IPS DF 19.7 (cell line): ENCODE measurements around the gene LIMS4.
"Not testable (repeated sequence)": the region's sequence is repeated elsewhere in the genome, so short reads cannot be mapped to it uniquely, and the experiment has no call there.

Experiments used
- DNase-seq: peaks from one replicate; pipeline ENCODE4 v3.0.0-alpha.2; 2013; ENCODE audit warnings: low read depth, low spot score

The LIMS4 gene

DNA sequence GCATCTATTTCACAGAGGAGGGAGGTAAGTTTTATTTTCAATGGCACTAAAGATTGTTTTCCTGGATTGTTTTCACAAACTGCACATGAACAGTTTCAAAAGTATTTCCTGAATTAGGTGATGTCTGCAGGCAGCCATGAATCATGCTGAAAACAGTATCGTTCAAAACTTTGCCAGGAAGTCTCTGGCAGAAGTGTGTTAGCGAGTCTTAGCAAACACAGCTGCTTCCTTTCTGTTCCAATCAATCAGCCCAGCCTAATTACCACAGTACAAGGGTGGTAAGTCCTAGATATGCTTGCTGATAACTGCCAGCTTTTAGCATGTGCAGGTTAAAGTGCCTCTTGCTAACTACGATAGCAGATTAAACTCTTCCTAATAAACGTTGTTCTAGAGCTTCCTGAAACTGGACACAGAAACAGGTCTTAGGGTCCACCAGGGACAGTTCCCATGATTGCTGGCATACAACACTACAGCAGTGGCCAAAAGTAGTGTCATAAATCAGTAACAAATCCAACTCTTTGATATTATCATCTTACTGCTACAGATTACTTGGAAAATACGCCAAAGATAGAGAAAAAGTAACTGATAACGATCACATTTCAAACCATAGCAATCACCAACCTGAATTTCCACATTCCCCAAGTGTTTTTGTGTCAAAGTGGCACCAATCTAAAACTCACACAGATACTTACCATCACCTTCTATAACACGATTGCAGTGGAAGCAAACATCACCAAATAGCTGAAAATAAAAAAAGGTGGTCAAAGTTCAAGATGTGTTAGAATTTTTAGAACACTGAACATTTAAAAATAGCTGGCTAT, 23.3 kb downstream of the LIMS4 start:
- DNase-seq, result not testable (repeated sequence)

DNA sequence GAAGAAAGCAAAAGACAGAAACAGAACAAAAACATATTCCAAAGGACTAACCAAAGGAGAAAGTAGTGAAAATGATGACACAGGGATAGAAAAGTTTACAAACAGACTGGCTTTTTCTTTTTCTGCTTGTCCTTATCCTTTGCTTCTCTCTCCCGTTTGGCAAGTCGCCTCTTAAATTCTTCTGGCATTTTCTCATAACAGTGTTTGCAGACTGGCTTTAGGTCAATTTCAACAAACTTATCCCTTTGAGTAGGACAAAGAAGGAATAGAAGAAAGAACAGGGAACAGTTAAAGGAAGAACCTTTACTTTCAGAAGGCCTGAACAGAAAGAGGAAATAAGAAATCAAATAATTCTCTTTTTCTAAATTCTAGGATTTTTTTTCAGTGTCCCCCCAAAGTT, 26.0 kb downstream of the LIMS4 start:
- DNase-seq, result not testable (repeated sequence)

DNA sequence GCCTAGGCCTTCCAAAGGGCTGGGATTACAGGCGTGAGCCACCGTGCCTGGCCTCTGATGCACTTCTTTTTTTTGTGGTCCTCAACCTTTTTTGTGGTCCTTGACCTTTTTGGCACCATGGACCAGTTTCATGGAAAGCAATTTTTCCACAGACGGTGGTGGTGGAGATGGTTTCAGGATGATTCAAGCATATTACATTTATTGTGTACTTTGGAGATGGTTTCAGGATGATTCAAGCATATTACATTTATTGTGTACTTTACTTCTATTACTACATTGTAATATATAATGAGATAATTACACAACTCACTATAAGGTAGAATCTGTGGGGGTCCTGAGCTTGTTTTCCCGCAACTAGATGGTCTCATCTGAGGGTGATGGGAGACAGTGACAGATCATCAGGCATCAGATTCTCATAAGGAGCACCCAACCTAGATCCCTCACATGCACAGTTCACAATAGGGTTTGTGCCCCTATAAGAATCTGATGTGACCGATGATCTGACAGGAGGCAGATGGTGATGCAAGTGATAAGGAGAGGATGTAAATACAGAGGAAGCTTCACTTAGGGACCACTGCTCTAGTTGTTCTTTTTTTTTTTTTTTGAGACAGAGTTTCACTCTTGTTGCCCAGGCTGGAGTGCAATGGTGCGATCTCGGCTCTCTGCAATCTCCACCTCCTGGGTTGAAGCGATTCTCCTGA, 29.2 kb downstream of the LIMS4 start:
- DNase-seq, result not testable (repeated sequence)

DNA sequence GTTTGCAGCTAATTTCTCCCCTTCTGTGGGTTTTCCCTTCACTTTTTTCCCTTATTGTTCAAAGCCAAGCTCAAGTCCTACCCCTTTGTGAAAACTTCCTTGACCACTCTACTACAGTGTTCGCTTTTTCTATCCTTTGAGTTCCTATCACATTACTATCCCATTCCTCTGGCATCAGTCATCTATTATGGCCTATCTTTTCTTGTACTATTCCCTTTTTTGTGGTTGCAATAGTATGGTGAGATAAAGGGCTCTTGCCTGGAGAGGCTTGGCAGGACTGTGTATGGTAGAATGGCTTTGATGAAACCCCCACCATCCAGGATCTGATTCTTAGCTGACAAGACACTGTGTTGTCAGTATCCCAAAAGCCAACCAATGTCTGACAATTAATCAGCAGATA, 30.7 kb downstream of the LIMS4 start:
- DNase-seq, result not testable (repeated sequence)

- DNase-seq, result not testable (repeated sequence)
These were observed 38.1 kb downstream of the LIMS4 start for GRCh38 chr2:110434565-110434964.

DNA sequence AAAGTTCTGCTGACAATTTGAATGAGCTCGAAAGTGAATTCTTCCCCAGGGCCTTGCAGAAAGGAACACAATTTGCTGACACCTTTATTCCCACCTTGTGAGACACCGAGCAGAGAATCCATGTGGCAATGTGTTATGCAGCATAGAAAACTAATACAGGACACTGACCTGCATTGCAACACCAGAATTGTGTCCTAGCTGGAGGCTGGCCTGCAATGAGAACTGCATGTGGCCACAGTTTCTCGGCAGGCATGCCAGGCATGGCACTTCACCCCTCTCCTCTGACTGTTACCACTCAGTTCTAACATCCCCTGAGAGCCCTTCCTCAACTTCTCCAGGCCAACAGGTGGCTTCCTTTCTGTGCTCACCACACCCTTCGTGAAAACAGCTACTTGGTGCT, 46.9 kb downstream of the LIMS4 start:
- not testable (repeated sequence) for DNase-seq

DNA sequence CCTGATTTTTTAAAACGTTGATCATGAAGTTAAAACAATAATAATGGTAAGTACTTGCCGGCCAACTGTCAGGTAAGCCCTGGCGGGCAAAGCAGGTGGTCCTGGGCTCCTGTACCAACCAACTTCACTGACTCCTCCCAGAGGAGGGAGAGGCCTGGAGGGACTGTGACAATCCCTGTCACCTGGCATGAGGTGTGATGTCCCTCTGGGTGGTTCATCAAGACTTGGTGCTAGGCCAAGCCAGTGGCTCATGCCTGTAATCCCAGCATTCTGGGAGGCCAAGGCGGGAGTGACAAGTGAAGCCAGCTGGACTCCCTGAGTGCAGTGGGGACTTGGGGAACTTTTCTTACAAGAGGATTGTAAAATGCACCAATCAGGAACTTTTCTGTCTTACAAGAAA, 48.2 kb downstream of the LIMS4 start:
- not testable (repeated sequence) for DNase-seq

- DNase-seq, result not testable (repeated sequence)
These were observed 49.0 kb downstream of the LIMS4 start for GRCh38 chr2:110423574-110423962.

DNA sequence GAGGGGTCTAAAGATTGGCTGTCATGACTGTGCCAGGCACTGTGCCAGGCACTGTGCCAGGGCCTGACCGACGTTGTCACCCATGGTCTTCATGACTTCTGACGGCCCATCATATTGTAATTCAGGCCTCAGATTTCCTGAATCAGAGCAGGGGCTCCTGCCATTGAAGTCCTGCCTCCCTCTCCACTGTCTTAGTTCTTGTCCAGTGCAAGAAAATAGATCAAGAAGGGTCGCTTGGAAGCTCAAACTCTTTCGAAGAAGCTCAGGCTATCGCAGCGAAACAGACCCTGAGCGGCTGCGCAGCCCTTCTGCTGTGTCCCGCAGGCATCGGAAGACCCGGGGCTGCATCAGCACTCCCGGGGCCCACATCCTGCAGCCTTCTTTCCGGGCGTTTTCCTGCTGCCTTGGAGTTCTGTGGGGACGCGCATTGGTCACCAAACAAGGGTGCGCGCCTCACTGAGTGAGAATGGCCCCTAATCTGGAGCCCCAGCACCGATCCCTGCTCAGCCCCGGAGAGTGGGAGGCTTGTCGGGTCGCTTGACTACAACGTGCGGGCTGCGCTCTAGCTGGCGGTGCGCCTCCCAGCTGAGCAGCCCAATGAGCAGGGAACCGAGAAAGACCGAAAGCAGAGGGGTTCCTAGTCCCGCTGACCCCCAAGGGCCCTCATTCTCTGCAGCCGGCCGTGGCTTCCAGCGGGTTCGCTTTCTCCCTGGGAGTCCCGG, 49.6 kb downstream of the LIMS4 start:
- not testable (repeated sequence) for DNase-seq

- not testable (repeated sequence) for DNase-seq
These were observed 51.8 kb downstream of the LIMS4 start for GRCh38 chr2:110420641-110421354.

GRCh38 chr2:110407142-110407541, 65.5 kb downstream of the LIMS4 start:
- not testable (repeated sequence) for DNase-seq

GRCh38 chr2:110404988-110405387, 67.6 kb downstream of the LIMS4 start:
- not testable (repeated sequence) for DNase-seq

DNA sequence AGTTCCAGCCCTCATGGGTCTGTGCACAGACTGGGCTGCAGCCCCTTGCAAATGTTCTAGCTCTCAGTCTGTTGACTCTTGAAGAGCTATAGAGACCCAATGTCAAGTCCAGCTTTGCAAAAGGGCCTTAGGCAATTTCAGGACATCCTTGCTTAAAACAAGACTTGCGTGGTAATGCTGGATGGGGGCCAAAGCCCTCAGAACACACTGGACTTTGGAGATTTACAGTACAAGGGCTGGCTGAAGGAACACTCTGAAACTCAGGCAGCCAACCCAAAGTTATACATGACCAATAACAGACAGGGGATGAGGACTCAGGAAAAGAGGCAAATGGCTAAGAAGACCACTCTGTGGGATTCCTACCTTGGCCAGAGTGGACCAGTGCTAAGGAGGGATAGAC, 68.4 kb downstream of the LIMS4 start:
- DNase-seq, result not testable (repeated sequence)

GRCh38 chr2:110401001-110401618, 71.5 kb downstream of the LIMS4 start:
- DNase-seq, result not testable (repeated sequence)

DNA sequence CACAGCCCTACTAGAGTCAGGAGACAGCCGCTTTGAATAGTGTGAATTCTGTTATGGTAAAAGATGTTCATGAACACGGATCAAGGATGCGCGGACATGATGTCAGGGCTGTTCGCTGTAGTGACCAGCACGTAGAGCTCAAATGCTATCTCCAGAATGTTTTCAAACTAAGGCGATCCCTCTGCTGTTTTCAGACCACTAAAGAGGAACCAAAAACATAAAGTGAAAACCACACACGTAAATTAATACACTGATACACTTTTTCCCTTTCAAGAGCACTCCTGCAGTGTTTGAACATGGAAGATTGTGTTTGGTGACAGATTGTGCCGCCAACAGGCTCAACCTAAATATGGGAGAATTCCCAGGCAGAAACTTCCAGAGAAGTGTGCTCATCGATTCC, 73.2 kb downstream of the LIMS4 start:
- not testable (repeated sequence) for DNase-seq

DNA sequence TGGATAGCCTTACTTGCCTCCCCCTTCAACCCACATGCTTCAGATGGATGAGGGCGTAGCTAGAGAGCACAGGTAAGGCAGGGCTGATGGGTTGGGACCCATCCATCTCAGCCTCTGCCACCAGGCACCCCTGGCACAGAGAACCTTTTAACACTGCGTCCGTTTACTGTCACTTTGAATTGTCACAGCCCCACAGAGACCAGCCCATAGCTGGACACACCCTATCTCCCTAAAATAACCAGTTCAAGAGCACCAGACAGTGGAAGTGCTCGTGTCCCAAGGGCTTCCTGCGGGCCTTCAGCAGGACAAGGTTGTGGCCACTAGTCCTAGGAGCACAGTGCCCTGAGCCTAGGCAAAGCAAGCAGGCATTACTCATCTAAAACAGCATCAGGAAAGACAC, 76.6 kb downstream of the LIMS4 start:
- not testable (repeated sequence) for DNase-seq
